ENCODE measurements around the gene SESN1.

GRCh38 chr6:109081026-109081425 is 13.6 kb downstream of the SESN1 start:
- TF ChIP-seq CTCF (IDR thresholded peaks at IDR 0.05; ENCODE audit: borderline replicate concordance, extremely low read depth, low read length, poor library complexity, severe bottlenecking) (no peak), EZH2 (IDR thresholded peaks at IDR 0.05; ENCODE audit: borderline replicate concordance, low read depth, low read length, severe bottlenecking) (no peak)

All from DND-41 (cell line).